HEK293 (cell line): ENCODE measurements around the gene LRRC8C.

ENCODE experiments used
- CTCF ChIA-PET: fragments of 350-600 bp; formaldehyde crosslinking; extraction: SDS; loops from one replicate; lab custom pipeline; 2021; ENCODE audit warnings: antibody characterized with exemption; lab: Yijun Ruan, JAX
- POLR2A ChIA-PET: fragments of 300-600 bp; formaldehyde crosslinking; extraction: SDS; loops from one replicate; lab custom pipeline; 2020; ENCODE audit warnings: antibody characterized with exemption, inconsistent platforms; lab: Yijun Ruan, JAX
- H3K27ac ChIP-seq: fragments of 200-500 bp; sonication (Bioruptor generic); 2 replicates; pipeline ENCODE4 v1.5.1; 2014; ENCODE audit warnings: low read depth, low read length, control low read depth, inconsistent platforms; ENCODE audit errors: extremely low read depth
- H3K36me3 ChIP-seq, 2 experiments: fragments of 200-500 bp in 1 of 2; sonication (Bioruptor generic) in 1 of 2; 1 replicate in 1 of 2; 2 replicates in 1 of 2; pipeline ENCODE4 v1.5.1; 2014 to 2017; ENCODE audit warnings: inconsistent platforms in 2 of 2, low read length in 2 of 2; ENCODE audit not compliant: control insufficient read depth in 2 of 2, insufficient read depth in 1 of 2
- H3K4me1 ChIP-seq: fragments of 200-500 bp; sonication (Bioruptor generic); 2 replicates; pipeline ENCODE4 v1.5.1; 2014; ENCODE audit warnings: mild to moderate bottlenecking, low read length, inconsistent platforms; ENCODE audit not compliant: control insufficient read depth, insufficient read depth
- H3K4me3 ChIP-seq: 2 replicates; pipeline ENCODE4 v1.5.1; 2011; ENCODE audit warnings: low read depth, mild to moderate bottlenecking, control low read depth, low read length, moderate library complexity
- H3K9me3 ChIP-seq: fragments of 200-500 bp; sonication (Bioruptor generic); 2 replicates; pipeline ENCODE4 v1.5.1; 2014; ENCODE audit warnings: low read depth, low read length, inconsistent platforms; ENCODE audit not compliant: control insufficient read depth, insufficient read depth
- GFI1B ChIP-seq: fragments of 450-650 bp; formaldehyde crosslinking; IDR thresholded peaks from 2 replicates; pipeline ENCODE4 v1.5.1; 2016; ENCODE audit warnings: missing biosample characterization, missing genetic modification characterization
- KLF16 ChIP-seq: fragments of 450-650 bp; formaldehyde crosslinking; IDR thresholded peaks from 2 replicates; pipeline ENCODE4 v1.5.1; 2017; ENCODE audit warnings: missing biosample characterization, missing genetic modification characterization
- MZF1 ChIP-seq: fragments of 450-650 bp; formaldehyde crosslinking; IDR thresholded peaks from 2 replicates; pipeline ENCODE4 v1.5.1; 2017; ENCODE audit warnings: missing biosample characterization, missing genetic modification characterization, borderline replicate concordance
- SCRT1 ChIP-seq: fragments of 450-650 bp; formaldehyde crosslinking; IDR thresholded peaks from 2 replicates; pipeline ENCODE4 v1.5.1; 2016; ENCODE audit warnings: missing biosample characterization, missing genetic modification characterization, borderline replicate concordance
- WT1 ChIP-seq: fragments of 450-650 bp; formaldehyde crosslinking; IDR thresholded peaks from 2 replicates; pipeline ENCODE4 v1.5.1; 2016; ENCODE audit warnings: missing biosample characterization, missing genetic modification characterization
- ZBTB48 ChIP-seq: fragments of 450-650 bp; formaldehyde crosslinking; IDR thresholded peaks from 2 replicates; pipeline ENCODE4 v1.5.1; 2016; ENCODE audit warnings: missing biosample characterization, missing genetic modification characterization
- ZFP41 ChIP-seq: fragments of 450-650 bp; formaldehyde crosslinking; IDR thresholded peaks from 2 replicates; pipeline ENCODE4 v1.5.1; 2016; ENCODE audit warnings: missing biosample characterization, missing genetic modification characterization, borderline replicate concordance
- ZIC2 ChIP-seq: fragments of 450-650 bp; formaldehyde crosslinking; IDR thresholded peaks from 2 replicates; pipeline ENCODE4 v1.5.1; 2016; ENCODE audit warnings: missing biosample characterization, missing genetic modification characterization
- ZNF133 ChIP-seq: fragments of 450-650 bp; formaldehyde crosslinking; IDR thresholded peaks from 2 replicates; pipeline ENCODE4 v1.5.1; 2016; ENCODE audit warnings: missing biosample characterization, missing genetic modification characterization
- ZNF140 ChIP-seq: fragments of 450-650 bp; formaldehyde crosslinking; IDR thresholded peaks from 2 replicates; pipeline ENCODE4 v1.5.1; 2016; ENCODE audit warnings: missing biosample characterization, missing genetic modification characterization
- ZNF266 ChIP-seq: fragments of 450-650 bp; formaldehyde crosslinking; IDR thresholded peaks from 2 replicates; pipeline ENCODE4 v1.5.1; 2016; ENCODE audit warnings: missing biosample characterization, missing genetic modification characterization, low read depth
- ZNF391 ChIP-seq: fragments of 450-650 bp; formaldehyde crosslinking; IDR thresholded peaks from 2 replicates; pipeline ENCODE4 v1.5.1; 2016; ENCODE audit warnings: low read depth, missing biosample characterization, missing genetic modification characterization, borderline replicate concordance
- ZNF394 ChIP-seq: fragments of 450-650 bp; formaldehyde crosslinking; IDR thresholded peaks from 2 replicates; pipeline ENCODE4 v1.5.1; 2016; ENCODE audit warnings: missing biosample characterization, missing genetic modification characterization, mild to moderate bottlenecking, moderate library complexity, borderline replicate concordance
- ZNF433 ChIP-seq: fragments of 450-650 bp; formaldehyde crosslinking; IDR thresholded peaks from 2 replicates; pipeline ENCODE4 v1.5.1; 2016; ENCODE audit warnings: missing biosample characterization, missing genetic modification characterization, low read depth
- ZNF48 ChIP-seq: fragments of 450-650 bp; formaldehyde crosslinking; IDR thresholded peaks from 2 replicates; pipeline ENCODE4 v1.5.1; 2016; ENCODE audit warnings: missing biosample characterization, missing genetic modification characterization
- ZNF555 ChIP-seq: fragments of 450-650 bp; formaldehyde crosslinking; conservative IDR thresholded peaks from 2 replicates; pipeline ENCODE4 v1.5.1; 2017; ENCODE audit warnings: missing biosample characterization, mild to moderate bottlenecking, missing genetic modification characterization, inconsistent platforms
- ZNF558 ChIP-seq: fragments of 450-650 bp; formaldehyde crosslinking; IDR thresholded peaks from 2 replicates; pipeline ENCODE4 v1.5.1; 2016; ENCODE audit warnings: missing biosample characterization, missing genetic modification characterization
- ZNF621 ChIP-seq: fragments of 450-650 bp; formaldehyde crosslinking; IDR thresholded peaks from 2 replicates; pipeline ENCODE4 v1.5.1; 2017; ENCODE audit warnings: missing biosample characterization, missing genetic modification characterization
- ZNF677 ChIP-seq: fragments of 450-650 bp; IDR thresholded peaks from 2 replicates; pipeline ENCODE4 v1.5.0; 2018; ENCODE audit warnings: missing biosample characterization, mild to moderate bottlenecking, missing genetic modification characterization, moderate library complexity
- ZNF768 ChIP-seq: fragments of 450-650 bp; formaldehyde crosslinking; IDR thresholded peaks from 2 replicates; pipeline ENCODE4 v1.5.1; 2018; ENCODE audit warnings: missing biosample characterization, mild to moderate bottlenecking, missing genetic modification characterization
- ZNF830 ChIP-seq: fragments of 450-650 bp; IDR thresholded peaks from 2 replicates; pipeline ENCODE4 v1.5.0; 2018; ENCODE audit warnings: missing biosample characterization, missing genetic modification characterization, low read depth, mild to moderate bottlenecking, moderate library complexity
- TF ChIP-seq, protein P1 (sequence below): fragments of 450-650 bp; formaldehyde crosslinking; IDR thresholded peaks from 2 replicates; pipeline ENCODE4 v1.5.0; 2017; ENCODE audit warnings: missing biosample characterization, missing genetic modification characterization, borderline replicate concordance
- TF ChIP-seq, protein P2 (sequence below): fragments of 450-650 bp; IDR thresholded peaks from 2 replicates; pipeline ENCODE4 v1.5.1; 2018; ENCODE audit warnings: missing biosample characterization, missing genetic modification characterization
- TF ChIP-seq, protein P3 (sequence below): fragments of 450-650 bp; formaldehyde crosslinking; IDR thresholded peaks from 2 replicates; pipeline ENCODE4 v1.5.1; 2016; ENCODE audit warnings: missing biosample characterization, missing genetic modification characterization, borderline replicate concordance
- TF ChIP-seq, protein P4 (sequence below): fragments of 450-650 bp; formaldehyde crosslinking; IDR thresholded peaks from 2 replicates; pipeline ENCODE4 v1.5.1; 2016; ENCODE audit warnings: missing biosample characterization, missing genetic modification characterization

LRRC8C gene

DNA sequence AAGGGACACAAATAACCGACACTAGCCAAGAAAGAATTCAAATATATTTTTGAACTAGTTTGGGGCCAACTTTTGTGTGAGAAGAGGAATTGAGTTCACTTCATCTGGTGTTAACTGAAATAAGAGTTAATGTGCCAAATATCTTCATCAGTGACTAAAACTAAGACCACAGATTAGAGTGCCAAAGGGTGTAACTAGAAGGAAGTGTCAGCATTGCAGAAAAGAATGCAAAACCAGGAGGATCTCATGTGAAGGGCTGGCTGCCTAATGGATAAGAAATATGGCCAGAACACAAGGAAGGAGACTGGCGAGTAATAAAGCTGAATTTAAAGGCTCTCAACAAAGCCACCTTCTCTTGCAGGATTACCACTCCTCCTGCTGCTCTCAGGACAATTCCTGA is 126.1 kb downstream of the LRRC8C start:
- ChIA-PET CTCF (no interaction called here), POLR2A (no interaction called here)
- no peak overlapping the region for H3K4me3 ChIP-seq
- TF ChIP-seq ZNF830 (tag by site-specific recombination) (no peak), ZNF768 (no peak), GFI1B (tag by site-specific recombination) (no peak), KLF16 (tag by site-specific recombination) (no peak), SCRT1 (tag by site-specific recombination) (no peak), ZBTB48 (tag by site-specific recombination) (no peak)
- TF ChIP-seq, protein P1, sequence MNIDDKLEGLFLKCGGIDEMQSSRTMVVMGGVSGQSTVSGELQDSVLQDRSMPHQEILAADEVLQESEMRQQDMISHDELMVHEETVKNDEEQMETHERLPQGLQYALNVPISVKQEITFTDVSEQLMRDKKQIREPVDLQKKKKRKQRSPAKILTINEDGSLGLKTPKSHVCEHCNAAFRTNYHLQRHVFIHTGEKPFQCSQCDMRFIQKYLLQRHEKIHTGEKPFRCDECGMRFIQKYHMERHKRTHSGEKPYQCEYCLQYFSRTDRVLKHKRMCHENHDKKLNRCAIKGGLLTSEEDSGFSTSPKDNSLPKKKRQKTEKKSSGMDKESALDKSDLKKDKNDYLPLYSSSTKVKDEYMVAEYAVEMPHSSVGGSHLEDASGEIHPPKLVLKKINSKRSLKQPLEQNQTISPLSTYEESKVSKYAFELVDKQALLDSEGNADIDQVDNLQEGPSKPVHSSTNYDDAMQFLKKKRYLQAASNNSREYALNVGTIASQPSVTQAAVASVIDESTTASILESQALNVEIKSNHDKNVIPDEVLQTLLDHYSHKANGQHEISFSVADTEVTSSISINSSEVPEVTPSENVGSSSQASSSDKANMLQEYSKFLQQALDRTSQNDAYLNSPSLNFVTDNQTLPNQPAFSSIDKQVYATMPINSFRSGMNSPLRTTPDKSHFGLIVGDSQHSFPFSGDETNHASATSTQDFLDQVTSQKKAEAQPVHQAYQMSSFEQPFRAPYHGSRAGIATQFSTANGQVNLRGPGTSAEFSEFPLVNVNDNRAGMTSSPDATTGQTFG: no peak
- H3K9me3 ChIP-seq: no peaks in the 10 kb centered on the region
- H3K36me3 ChIP-seq: no peaks in the 10 kb centered on the region
- H3K27ac ChIP-seq: no peak overlapping the region
- no peaks in the 10 kb centered on the region for H3K4me1 ChIP-seq

DNA sequence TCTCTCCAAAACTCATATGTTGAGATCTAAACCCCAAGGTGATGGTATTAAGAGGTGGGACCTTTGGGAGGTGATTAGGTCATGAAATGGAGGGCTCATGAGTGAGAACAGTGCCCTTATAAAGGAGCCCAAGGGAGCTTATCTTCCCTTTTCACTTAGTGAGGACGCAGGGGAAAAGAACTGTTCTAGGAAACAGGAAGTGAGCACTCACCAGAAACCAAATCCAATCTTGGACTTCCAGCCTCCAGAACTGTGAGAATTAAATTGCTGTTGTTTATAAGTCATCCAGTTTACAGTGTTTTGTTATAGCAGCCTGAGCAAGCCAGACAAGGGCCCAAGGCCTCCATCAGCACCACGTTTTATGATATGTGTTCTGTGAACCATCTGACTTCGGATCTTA is 127.6 kb downstream of the LRRC8C start:
- no peak for TF ChIP-seq ZNF266 (tag by site-specific recombination)
- TF ChIP-seq ZNF394 (tag by site-specific recombination): no peak
- no peak for TF ChIP-seq ZIC2
- no peak for TF ChIP-seq ZNF555 (tag by site-specific recombination)
- no peak for TF ChIP-seq ZNF768
- TF ChIP-seq, protein P2, sequence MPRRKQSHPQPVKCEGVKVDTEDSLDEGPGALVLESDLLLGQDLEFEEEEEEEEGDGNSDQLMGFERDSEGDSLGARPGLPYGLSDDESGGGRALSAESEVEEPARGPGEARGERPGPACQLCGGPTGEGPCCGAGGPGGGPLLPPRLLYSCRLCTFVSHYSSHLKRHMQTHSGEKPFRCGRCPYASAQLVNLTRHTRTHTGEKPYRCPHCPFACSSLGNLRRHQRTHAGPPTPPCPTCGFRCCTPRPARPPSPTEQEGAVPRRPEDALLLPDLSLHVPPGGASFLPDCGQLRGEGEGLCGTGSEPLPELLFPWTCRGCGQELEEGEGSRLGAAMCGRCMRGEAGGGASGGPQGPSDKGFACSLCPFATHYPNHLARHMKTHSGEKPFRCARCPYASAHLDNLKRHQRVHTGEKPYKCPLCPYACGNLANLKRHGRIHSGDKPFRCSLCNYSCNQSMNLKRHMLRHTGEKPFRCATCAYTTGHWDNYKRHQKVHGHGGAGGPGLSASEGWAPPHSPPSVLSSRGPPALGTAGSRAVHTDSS: no peak
- TF ChIP-seq ZFP41 (tag by site-specific recombination): no peak
- no peak for TF ChIP-seq ZNF133 (tag by site-specific recombination)
- no peak for TF ChIP-seq ZNF48
- TF ChIP-seq ZNF558: no peak
- TF ChIP-seq ZNF391: no peak
- TF ChIP-seq ZNF433 (tag by site-specific recombination): no peak
- no peak for TF ChIP-seq ZNF830 (tag by site-specific recombination)
- TF ChIP-seq MZF1 (tag by site-specific recombination): no peak
- no peak for TF ChIP-seq ZNF621 (tag by site-specific recombination)
- ChIA-PET CTCF (interaction anchor here (0.5 kb wide), 1 partner anchor 1470 kb away, joined by 3 read pairs; no protein-coding TSS in a partner anchor), POLR2A (no interaction called here)
- no peaks in the 10 kb centered on the region for H3K4me1 ChIP-seq
- H3K27ac ChIP-seq: no peak overlapping the region
- H3K9me3 ChIP-seq: no peaks in the 10 kb centered on the region
- no peak overlapping the region for H3K4me3 ChIP-seq
- H3K36me3 ChIP-seq: no peaks in the 10 kb centered on the region

DNA sequence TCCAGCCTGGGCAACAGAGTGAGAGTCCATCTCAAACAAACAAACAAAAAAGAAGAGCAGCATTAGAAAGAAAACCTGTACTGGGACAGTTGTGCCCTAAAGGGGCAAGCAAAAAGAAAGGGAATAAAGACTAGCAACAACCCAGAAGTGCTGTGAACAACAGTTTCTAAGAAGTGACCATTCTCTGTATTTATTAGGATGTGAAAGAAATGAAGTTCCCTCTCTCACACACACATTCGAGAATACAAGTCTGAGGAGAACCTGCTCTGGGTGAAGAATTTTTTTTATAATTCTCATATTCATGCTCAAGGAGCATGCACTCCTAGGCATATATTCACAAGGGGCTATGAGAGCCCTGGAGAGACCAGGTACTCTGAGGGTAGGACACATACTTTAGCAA is 128.4 kb downstream of the LRRC8C start:
- ChIA-PET CTCF (interaction anchor here (0.7 to 3.0 kb wide), 4 partner anchors 8 to 357 kb away, joined by 3 to 72 read pairs (median 8); no protein-coding TSS in a partner anchor), POLR2A (no interaction called here)
- Histone ChIP-seq H3K4me3 (no peak overlapping the region), H3K4me1 (no peaks in the 10 kb centered on the region), H3K36me3 (no peaks in the 10 kb centered on the region), H3K9me3 (no peaks in the 10 kb centered on the region), H3K27ac (no peak overlapping the region)
- TF ChIP-seq ZNF677 (no peak), WT1 (no peak), KLF16 (tag by site-specific recombination) (no peak), ZNF140 (no peak)
- TF ChIP-seq, protein P3, sequence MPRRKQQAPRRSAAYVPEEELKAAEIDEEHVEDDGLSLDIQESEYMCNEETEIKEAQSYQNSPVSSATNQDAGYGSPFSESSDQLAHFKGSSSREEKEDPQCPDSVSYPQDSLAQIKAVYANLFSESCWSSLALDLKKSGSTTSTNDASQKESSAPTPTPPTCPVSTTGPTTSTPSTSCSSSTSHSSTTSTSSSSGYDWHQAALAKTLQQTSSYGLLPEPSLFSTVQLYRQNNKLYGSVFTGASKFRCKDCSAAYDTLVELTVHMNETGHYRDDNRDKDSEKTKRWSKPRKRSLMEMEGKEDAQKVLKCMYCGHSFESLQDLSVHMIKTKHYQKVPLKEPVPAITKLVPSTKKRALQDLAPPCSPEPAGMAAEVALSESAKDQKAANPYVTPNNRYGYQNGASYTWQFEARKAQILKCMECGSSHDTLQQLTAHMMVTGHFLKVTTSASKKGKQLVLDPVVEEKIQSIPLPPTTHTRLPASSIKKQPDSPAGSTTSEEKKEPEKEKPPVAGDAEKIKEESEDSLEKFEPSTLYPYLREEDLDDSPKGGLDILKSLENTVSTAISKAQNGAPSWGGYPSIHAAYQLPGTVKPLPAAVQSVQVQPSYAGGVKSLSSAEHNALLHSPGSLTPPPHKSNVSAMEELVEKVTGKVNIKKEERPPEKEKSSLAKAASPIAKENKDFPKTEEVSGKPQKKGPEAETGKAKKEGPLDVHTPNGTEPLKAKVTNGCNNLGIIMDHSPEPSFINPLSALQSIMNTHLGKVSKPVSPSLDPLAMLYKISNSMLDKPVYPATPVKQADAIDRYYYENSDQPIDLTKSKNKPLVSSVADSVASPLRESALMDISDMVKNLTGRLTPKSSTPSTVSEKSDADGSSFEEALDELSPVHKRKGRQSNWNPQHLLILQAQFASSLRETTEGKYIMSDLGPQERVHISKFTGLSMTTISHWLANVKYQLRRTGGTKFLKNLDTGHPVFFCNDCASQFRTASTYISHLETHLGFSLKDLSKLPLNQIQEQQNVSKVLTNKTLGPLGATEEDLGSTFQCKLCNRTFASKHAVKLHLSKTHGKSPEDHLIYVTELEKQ (tag by site-specific recombination): no peak
- TF ChIP-seq, protein P4, sequence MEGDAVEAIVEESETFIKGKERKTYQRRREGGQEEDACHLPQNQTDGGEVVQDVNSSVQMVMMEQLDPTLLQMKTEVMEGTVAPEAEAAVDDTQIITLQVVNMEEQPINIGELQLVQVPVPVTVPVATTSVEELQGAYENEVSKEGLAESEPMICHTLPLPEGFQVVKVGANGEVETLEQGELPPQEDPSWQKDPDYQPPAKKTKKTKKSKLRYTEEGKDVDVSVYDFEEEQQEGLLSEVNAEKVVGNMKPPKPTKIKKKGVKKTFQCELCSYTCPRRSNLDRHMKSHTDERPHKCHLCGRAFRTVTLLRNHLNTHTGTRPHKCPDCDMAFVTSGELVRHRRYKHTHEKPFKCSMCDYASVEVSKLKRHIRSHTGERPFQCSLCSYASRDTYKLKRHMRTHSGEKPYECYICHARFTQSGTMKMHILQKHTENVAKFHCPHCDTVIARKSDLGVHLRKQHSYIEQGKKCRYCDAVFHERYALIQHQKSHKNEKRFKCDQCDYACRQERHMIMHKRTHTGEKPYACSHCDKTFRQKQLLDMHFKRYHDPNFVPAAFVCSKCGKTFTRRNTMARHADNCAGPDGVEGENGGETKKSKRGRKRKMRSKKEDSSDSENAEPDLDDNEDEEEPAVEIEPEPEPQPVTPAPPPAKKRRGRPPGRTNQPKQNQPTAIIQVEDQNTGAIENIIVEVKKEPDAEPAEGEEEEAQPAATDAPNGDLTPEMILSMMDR (tag by site-specific recombination): no peak
